A673 (cell line): Measurements from ENCODE around the gene BPIFB1.

Experiments used
- CTCF ChIP-seq: fragments of 300-800, 200-600 bp; sonication (generic); conservative IDR thresholded peaks from 2 replicates; pipeline ENCODE4 v1.5.1; 2017; ENCODE audit warnings: low read depth, mild to moderate bottlenecking, antibody characterized with exemption, low read length, moderate library complexity, mixed read lengths
- EZH2 ChIP-seq: fragments of 200-600 bp; sonication (generic); IDR thresholded peaks from 2 replicates; pipeline ENCODE4 v1.6.1; 2017; ENCODE audit warnings: borderline replicate concordance, low read depth, mild to moderate bottlenecking, mixed read lengths, antibody characterized with exemption, low read length; ENCODE audit not compliant: poor library complexity, severe bottlenecking

GRCh38 chr20:33282196-33282934, 649 bp upstream of the BPIFB1 start:
- no peak for TF ChIP-seq CTCF
- TF ChIP-seq EZH2: no peak
